Measurements from ENCODE around the gene TAPT1.

- TF ChIP-seq POLR2A (IDR thresholded peaks at IDR 0.05) (no peak), CTCF (IDR thresholded peaks at IDR 0.05) (no peak), POLR2AphosphoS5 (IDR thresholded peaks at IDR 0.05) (no peak)
Measured at GRCh38 chr4:16122308-16122711, 104.0 kb downstream of the TAPT1 start.
